Mammary epithelial cell (primary cell): ENCODE measurements around the gene CCDC33.

Experiments used
- CTCF ChIP-seq, 2 donors: IDR thresholded peaks in 1 of 2; conservative IDR thresholded peaks in 1 of 2; 2 replicates each; pipeline ENCODE4 v1.5.1; 2011 to 2012; ENCODE audit warnings: inconsistent platforms in 2 of 2, low read length in 2 of 2, mild to moderate bottlenecking in 2 of 2, control low read depth in 1 of 2, low read depth in 1 of 2; ENCODE audit not compliant: insufficient read depth in 1 of 2; ENCODE audit errors: extremely low read depth in 1 of 2
- EZH2 ChIP-seq: IDR thresholded peaks from 2 replicates; pipeline ENCODE4 v1.6.1; 2012; ENCODE audit warnings: low read length, inconsistent platforms, borderline replicate concordance

GRCh38 chr15:74234598-74234875 is 1.6 kb upstream of the CCDC33 start:
- TF ChIP-seq CTCF (conservative IDR thresholded peaks at IDR 0.05 in 1 of 2, IDR thresholded peaks at IDR 0.05 in 1 of 2; ENCODE audit: extremely low read depth in 1 of 2, insufficient read depth in 1 of 2, low read depth in 1 of 2, low read length in 2 of 2) (no peak), EZH2 (no peak)
